ENCODE measurements around the gene DPM3. TPM values are rescaled to one million over a fixed set of nuclear protein-coding genes. Genes with fewer than 3 reads are reported as not detected.

Gene DPM3
- total and polyA plus RNA-seq, 2 of the 13 experiments (the other 11 are each of a cell fraction or from before 2014, with no cell fraction given), result 23.2 to 53.4 TPM

DNA sequence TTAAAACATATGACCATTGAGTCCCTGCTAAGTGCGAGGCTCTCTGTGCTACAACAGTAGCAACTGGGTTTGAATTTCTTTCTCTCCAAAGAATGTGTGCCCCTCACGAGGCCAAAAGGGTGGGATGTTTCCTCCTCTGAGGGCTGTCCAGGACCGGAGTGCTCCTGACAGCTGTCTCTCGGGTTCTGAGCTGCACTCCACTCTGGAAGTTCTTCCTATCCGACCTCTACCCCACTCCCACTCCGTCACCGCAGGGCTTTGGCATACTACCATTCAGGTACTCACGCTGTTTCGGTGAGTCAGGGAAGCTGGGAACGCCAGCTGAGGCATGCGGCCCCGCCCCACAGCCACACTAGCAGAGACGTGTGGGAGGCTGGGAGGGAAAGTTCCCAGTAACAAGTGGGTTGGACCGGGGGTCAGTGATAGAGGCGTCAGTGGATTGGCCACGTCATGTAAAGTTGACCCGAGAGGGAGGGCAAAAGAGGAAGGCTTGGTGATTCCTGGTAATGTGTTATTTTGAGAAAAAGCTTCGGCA lies 5.4 kb downstream of the DPM3 start (continued):
- TF ChIP-seq, protein P1, sequence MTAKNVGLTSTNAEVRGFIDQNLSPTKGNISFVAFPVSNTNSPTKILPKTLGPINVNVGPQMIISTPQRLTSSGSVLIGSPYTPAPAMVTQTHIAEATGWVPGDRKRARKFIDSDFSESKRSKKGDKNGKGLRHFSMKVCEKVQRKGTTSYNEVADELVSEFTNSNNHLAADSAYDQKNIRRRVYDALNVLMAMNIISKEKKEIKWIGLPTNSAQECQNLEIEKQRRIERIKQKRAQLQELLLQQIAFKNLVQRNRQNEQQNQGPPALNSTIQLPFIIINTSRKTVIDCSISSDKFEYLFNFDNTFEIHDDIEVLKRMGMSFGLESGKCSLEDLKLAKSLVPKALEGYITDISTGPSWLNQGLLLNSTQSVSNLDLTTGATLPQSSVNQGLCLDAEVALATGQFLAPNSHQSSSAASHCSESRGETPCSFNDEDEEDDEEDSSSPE (CRISPR knock-in tag; IDR thresholded peaks at IDR 0.05), result peak; percentile 36; the same call in 1 of the 2 replicates
- no peak for TF ChIP-seq NFKBIZ (CRISPR knock-in tag; IDR thresholded peaks at IDR 0.05)
- TF ChIP-seq ZBTB25 (CRISPR knock-in tag; IDR thresholded peaks at IDR 0.05), result no peak
- 0 out of 2 replicates have a peak, but pooled peaks have one; percentile 18 for TF ChIP-seq ZNF670 (CRISPR knock-in tag; IDR thresholded peaks at IDR 0.05; ENCODE audit: borderline replicate concordance)
- TF ChIP-seq ZNF383 (CRISPR knock-in tag; IDR thresholded peaks at IDR 0.05; ENCODE audit: borderline replicate concordance), result no peak
- TF ChIP-seq, protein P2, sequence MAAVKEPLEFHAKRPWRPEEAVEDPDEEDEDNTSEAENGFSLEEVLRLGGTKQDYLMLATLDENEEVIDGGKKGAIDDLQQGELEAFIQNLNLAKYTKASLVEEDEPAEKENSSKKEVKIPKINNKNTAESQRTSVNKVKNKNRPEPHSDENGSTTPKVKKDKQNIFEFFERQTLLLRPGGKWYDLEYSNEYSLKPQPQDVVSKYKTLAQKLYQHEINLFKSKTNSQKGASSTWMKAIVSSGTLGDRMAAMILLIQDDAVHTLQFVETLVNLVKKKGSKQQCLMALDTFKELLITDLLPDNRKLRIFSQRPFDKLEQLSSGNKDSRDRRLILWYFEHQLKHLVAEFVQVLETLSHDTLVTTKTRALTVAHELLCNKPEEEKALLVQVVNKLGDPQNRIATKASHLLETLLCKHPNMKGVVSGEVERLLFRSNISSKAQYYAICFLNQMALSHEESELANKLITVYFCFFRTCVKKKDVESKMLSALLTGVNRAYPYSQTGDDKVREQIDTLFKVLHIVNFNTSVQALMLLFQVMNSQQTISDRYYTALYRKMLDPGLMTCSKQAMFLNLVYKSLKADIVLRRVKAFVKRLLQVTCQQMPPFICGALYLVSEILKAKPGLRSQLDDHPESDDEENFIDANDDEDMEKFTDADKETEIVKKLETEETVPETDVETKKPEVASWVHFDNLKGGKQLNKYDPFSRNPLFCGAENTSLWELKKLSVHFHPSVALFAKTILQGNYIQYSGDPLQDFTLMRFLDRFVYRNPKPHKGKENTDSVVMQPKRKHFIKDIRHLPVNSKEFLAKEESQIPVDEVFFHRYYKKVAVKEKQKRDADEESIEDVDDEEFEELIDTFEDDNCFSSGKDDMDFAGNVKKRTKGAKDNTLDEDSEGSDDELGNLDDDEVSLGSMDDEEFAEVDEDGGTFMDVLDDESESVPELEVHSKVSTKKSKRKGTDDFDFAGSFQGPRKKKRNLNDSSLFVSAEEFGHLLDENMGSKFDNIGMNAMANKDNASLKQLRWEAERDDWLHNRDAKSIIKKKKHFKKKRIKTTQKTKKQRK (IDR thresholded peaks at IDR 0.05; ENCODE audit: low read length), result no peak
- TF ChIP-seq, protein P3, sequence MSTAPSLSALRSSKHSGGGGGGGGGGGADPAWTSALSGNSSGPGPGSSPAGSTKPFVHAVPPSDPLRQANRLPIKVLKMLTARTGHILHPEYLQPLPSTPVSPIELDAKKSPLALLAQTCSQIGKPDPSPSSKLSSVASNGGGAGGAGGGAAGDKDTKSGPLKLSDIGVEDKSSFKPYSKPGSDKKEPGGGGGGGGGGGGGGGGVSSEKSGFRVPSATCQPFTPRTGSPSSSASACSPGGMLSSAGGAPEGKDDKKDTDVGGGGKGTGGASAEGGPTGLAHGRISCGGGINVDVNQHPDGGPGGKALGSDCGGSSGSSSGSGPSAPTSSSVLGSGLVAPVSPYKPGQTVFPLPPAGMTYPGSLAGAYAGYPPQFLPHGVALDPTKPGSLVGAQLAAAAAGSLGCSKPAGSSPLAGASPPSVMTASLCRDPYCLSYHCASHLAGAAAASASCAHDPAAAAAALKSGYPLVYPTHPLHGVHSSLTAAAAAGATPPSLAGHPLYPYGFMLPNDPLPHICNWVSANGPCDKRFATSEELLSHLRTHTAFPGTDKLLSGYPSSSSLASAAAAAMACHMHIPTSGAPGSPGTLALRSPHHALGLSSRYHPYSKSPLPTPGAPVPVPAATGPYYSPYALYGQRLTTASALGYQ (CRISPR knock-in tag; IDR thresholded peaks at IDR 0.05), result 0 out of 2 replicates have a peak, but pooled peaks have one; percentile 28
- TF ChIP-seq JARID2 (CRISPR knock-in tag; IDR thresholded peaks at IDR 0.05; ENCODE audit: insufficient replicate concordance), result no peak
- TF ChIP-seq NCOR1 (IDR thresholded peaks at IDR 0.05; ENCODE audit: borderline replicate concordance, low read length), result peak; percentile 36; the same call in 1 of the 2 replicates
- TF ChIP-seq, protein P4, sequence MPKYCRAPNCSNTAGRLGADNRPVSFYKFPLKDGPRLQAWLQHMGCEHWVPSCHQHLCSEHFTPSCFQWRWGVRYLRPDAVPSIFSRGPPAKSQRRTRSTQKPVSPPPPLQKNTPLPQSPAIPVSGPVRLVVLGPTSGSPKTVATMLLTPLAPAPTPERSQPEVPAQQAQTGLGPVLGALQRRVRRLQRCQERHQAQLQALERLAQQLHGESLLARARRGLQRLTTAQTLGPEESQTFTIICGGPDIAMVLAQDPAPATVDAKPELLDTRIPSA (CRISPR knock-in tag; IDR thresholded peaks at IDR 0.05; ENCODE audit: borderline replicate concordance), result 0 out of 2 replicates have a peak, but pooled peaks have one; percentile 8
- peak; percentile 89; the same call in 1 of the 3 replicates for TF ChIP-seq MXI1 (IDR thresholded peaks at IDR 0.05; ENCODE audit: borderline replicate concordance, low read depth, low read length)
- TF ChIP-seq ZNF644 (CRISPR knock-in tag; IDR thresholded peaks at IDR 0.05; ENCODE audit: low read depth), result no peak
- TF ChIP-seq ZNF124 (CRISPR knock-in tag; IDR thresholded peaks at IDR 0.05), result peak; percentile 30; the same call in 1 of the 2 replicates
- TF ChIP-seq ZNF333 (CRISPR knock-in tag; IDR thresholded peaks at IDR 0.05; ENCODE audit: borderline replicate concordance), result no peak
- no peak for TF ChIP-seq FLYWCH1 (CRISPR knock-in tag; IDR thresholded peaks at IDR 0.05)
- TF ChIP-seq TP53 (CRISPR knock-in tag; conservative IDR thresholded peaks at IDR 0.05), result peak; percentile 24; the same call in 1 of the 2 replicates
- TF ChIP-seq ZNF713 (CRISPR knock-in tag; IDR thresholded peaks at IDR 0.05), result no peak
- TF ChIP-seq, protein P5, sequence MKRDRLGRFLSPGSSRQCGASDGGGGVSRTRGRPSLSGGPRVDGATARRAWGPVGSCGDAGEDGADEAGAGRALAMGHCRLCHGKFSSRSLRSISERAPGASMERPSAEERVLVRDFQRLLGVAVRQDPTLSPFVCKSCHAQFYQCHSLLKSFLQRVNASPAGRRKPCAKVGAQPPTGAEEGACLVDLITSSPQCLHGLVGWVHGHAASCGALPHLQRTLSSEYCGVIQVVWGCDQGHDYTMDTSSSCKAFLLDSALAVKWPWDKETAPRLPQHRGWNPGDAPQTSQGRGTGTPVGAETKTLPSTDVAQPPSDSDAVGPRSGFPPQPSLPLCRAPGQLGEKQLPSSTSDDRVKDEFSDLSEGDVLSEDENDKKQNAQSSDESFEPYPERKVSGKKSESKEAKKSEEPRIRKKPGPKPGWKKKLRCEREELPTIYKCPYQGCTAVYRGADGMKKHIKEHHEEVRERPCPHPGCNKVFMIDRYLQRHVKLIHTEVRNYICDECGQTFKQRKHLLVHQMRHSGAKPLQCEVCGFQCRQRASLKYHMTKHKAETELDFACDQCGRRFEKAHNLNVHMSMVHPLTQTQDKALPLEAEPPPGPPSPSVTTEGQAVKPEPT (CRISPR knock-in tag; IDR thresholded peaks at IDR 0.05; ENCODE audit: low read depth), result no peak
